HG03442 (cell line): ENCODE results near the gene TMEM72.

Experiments
- ATAC-seq: cut with Tn5 transposase; IDR thresholded peaks from one replicate; pipeline ENCODE4 v1.9.1; 2021; ENCODE audit warnings: mild to moderate bottlenecking, moderate library complexity; ENCODE audit not compliant: unreplicated experiment

TMEM72 gene

DNA sequence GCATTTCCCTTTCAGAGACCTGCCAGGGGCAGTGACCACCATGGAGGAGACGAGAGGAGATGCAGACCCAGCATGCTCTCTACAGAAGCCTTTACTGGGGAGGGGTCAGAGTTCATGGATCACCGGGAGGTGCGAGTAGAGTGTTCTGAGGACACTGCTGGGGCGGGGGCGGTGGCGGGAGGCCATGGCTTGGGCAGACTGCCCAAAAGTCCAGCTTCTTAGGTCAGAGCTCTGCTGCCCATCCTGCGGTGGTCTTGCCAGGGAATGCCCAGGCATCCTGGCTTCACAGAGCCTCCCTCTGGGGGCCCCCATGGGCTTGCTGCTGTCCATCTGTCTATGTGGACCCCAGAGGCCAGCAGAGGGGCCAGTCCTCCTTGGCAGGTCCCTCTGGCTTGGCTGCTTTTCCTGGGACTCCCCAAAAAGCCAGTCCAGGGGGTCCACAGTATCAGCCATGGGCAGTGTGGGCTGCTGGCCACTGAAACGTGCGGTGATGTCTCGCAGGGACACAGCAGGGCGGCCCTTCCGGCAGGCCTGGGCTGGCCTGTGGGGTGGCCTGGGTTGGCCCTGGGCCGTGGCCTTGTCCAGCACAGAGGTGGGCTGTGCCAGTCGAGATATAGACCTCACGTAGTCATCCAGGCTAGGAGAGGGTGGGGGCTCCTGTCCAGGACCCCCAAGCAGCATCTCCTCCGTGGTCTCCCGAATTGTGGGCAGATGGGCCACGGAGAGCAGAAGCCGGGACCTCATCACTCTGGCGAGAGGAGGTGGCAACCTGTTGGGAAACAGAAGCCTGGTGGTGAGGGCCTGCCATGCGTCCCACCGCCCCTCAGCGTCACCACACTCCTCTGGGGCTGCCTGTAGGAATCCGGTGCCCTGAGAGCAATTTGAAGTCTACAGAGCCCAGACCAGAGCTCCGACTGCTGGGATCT is 66.4 kb downstream of the TMEM72 start:
- ATAC-seq = no peak

DNA sequence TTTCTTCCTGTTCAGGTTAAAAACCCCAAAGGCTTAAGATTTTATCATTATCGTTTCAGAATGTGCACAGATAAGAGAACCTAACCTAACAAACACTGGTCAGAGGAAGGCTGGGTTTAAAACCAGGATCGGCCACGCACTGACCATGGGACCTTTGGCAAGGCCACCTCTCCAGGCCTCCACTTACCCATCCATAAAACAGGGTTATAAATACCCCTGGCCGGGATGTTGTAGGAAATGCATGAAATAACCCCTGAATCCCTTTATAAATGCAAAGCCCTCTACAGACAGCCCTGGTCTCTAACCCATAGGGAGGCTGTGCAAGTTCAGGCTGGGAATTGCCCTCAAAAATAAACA is 67.1 kb downstream of the TMEM72 start:
- no peak for ATAC-seq

DNA sequence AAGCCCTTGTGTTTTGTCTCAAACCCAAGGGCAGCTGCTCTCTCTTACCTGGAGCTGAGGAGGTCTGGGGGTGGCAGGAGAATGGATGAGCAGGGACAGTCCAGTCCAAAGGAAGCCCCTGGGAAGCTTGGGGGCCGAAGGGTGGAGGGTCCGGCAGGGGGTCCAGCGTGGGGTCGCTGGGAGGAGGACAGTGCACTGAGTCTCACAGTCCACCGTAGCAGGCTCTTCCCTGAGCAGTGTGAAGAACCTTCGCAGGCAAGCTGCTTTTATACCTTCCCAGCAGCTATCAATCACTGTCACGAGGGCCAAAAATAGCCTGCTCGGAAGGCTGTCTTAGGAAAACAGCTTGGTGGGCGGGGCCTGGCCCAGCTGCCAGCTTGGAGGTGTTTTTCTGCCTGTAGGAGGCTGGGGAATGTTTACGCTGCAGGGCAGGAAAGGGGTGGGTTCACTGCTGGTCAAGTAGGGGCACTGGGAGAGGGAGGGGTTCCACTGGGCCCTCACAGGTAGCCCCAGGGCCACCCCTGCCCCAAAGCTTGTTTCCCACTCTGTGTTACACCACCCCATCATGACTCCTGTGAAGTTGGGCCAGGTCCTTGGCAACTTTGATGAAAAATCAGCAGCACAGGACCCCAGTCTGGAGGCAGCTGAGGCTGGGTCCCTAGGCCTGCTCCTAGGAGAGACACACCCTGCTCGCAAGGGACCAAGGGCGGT is 67.6 kb downstream of the TMEM72 start, which contains the start of gene DEPP1:
Gene DEPP1, minus strand, starts transcription at position 240 of the 711 bp plus-strand sequence. CDS start 779 bp downstream, outside the sequence.
- peak; percentile 26 for ATAC-seq

DNA sequence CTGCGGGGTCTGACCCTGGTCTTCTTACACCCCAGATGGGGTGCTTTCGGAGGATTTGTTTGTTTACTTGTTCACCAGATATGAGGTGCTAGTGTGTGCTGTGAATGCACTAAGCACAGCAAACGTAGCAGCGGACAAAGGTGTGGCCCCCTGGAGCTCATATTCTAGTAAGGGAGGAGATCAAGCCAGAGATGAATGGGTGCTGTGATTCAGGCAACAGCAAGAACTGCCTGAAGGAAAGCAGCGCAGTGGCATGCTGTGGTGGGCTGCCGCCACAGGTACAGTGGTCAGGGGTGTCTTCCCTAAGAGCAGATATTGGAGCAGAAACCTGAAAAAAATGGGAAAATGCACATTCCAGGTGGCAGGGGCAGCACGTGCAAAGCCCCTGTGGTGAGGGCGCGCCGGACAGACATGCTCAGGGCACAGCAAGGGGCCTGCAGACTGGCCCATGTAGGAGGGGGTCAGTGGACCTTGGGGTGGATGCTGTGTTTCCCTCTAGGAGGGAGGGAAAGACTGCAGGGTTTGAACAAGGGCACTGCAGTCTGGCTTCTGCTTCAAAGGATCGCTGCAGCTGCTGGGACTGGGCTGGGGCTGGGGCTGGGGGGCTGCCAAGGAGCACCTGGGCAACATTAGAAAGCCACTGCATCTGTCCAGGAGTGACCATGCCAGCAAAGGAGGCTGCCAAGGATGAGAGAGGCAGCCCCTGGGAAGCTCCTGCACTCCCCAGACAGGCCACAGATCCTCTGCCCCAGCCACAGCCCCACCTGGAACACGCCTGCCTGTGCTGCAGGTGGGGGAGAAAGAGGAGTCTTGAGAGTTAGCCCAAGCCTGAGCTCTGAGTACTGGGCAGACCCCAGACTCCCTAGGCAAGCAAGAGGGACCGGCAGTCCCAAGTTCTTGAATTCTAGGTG is 68.4 kb downstream of the TMEM72 start:
- no peak for ATAC-seq

DNA sequence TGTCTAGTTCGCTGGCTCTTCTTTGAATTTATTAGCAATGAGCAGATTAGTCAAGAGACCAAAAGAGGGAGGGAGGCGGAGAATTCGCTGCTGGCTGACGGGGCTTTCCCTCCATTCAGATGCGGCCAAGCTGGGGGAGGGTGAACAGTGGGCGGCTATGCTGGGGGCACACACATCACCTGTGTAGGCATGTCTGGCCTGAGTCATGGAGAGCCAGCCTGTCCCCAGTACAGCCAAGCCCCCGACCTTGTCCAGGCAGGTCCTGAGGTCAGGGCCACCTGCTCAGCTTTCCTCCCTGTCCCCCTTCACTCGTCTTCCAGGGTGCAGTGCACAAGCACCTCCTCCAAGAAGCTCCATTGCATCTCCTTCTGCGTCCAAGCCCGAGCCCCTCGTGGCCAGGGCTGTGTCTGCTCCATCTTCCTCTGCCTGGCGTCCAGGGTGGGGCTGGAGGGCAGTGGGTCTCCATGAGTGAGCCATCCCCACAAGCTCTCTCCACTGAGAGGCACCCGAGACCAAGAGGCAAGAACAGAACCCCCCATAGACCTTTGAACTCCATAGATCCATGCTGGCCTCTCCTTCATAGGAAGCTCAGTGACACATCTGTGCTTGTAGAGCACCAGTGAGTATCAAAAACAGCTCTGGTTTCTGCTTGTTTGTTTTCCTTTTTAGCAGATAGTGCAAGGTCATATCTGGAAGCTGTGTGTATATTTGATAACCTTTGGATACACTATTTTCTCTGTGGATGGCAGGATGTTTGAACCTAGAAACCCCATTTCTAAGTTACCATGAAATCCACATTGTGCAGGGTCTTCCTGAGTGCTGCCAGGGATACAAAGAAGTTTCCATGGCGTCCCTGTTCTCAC is 69.4 kb downstream of the TMEM72 start:
- no peak for ATAC-seq

DNA sequence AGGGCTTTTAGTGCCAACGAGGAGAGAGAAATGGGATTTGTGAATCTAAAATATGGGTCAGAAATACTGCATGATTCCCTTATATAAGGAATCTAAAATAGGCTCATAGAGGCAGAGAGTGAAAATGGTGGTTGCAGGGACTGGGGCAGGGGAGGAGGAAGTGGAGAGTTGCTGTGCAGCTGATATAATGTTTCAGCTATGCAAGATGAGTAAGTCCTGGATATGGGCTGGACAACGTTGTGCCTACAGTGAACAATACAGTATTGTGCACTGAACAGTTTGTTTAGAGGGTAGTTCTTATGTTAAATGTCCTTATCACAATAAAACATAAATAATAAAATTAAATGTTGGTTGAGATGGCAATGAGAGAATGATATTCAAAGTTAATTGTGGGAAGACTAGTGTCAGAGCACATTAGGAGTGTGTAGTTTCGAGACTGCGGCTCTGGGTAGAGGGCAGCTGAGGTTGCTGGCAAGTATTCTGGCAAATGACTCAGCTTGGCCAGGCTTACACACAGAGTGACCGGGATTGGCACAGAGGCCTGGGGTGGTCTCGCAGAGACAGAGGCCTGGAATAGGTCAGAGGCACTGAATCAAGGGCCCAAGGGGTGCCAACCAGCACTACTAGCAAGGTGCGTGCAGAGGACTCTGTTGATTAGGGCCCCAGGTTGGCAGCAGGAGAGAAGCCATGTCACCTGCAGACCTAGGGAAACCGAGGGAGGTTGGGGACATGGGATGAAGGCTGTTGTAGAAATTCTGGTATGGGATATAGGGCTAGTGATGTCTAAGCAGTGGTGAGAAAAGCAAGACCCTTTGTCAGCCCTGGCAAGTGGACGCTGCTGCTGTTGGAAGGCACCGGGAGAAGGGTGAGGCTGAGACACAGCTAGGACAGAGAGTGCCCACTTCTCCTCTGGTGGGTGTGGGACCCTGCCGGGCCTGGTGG is 70.3 kb downstream of the TMEM72 start:
- ATAC-seq = peak; percentile 63

DNA sequence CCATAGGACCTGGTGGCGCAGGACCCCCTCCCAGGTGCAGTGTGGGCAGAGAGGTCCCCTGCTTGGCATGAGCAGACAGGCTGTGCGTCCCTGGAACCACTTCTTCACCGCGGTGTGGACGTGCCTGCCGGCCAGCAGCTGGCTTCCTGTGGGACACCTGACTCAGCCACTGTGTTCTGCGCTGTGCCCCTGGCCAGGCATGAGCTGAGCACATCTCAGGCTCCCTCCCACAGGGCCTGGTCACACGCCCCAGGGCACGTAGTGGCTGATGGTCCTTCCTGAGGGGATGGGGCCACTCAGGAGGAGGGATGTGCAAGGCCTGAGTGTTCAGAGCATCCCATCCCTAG is 71.0 kb downstream of the TMEM72 start:
- no peak for ATAC-seq

DNA sequence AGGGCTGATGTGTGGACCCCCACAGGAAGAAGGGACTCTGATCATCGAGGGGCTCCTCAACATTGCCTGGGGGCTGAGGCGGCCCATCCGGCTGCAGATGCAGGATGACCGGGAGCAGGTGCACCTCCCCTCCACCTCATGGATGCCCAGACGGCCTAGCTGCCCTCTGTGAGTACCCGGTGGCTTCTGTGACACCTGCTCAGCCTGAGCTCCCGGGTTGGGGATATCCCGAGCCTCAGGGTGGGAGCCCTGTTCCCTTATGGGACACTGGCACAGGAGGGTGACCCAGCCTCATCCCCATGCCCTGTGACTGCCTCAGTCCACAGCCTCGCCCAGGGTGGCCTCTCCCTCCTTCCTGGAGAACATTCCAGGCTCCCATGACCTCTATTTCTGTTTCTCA is 71.4 kb downstream of the TMEM72 start:
- ATAC-seq = no peak

DNA sequence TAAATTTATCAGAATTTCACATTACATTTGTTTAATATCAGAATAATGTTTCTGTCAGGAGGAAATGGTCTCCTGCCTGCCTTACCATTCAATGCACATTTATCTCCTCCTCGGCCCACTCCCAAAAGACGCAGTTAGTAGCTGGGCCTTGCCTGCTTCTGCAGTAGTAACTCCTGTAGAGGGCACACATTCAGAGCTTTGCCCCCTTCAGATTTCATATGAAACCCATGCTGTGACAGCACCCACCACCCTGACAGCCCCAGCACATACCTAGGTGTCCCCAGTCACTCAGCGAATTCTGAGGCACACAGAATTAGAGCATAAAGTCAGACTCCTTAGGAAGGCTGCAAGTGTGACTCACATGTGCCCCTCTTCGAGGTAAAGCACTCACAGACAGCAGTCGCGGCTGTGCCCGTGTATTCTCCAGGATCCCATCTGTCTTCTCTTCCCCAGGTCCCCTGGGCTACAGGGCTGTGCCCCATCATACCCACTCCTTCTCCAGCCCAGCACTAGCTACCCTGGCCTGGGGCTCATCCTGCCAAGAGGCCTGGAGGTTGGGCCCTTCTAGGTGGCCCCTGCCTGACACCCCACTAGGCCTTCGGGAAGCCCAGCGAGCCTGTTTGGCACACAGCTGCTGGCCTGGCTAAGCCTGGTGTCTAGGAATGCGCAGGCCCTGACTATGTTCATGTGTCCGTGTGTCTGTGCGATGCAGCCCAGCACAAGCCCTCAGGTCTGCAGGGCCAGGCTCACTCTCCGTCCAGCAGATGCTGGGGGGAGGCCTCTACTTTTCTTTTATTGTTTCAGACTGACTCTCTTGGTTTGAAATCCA is 72.1 kb downstream of the TMEM72 start:
- ATAC-seq = no peak

DNA sequence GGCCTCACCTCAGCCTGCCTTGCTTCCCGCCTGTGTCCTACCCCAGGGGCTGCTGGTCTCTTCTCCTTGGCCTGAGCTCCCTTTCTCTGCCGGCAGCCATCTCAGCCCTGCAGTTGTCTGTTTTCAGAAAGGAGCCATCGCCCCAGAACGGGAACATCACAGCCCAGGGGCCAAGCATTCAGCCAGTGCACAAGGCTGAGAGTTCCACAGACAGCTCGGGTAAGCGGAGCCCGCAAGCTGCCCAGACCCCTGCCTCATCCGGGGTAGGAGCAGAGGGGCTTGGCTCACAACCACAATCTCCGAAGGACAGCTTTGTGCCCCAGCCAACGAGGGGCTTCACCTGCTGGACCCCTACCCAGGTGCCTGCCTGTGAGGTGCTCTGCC is 72.8 kb downstream of the TMEM72 start:
- ATAC-seq = no peak

DNA sequence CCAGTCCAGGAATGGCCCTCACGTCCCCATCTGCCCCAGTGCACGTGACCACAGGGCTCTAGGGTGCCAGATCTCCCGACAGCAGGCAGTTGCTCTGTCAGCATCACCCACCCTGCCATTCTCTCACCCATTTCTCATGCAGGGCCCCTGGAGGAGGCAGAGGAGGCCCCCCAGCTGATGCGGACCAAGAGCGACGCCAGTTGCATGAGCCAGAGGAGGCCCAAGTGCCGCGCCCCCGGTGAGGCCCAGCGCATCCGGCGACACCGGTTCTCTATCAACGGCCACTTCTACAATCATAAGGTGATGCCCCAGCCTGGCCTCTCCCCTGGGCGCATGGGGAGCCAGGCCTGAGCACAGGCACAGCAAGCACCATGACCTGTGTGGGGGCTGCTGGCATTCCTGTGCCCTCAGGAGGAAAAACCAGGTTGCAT is 73.5 kb downstream of the TMEM72 start:
- ATAC-seq = no peak

DNA sequence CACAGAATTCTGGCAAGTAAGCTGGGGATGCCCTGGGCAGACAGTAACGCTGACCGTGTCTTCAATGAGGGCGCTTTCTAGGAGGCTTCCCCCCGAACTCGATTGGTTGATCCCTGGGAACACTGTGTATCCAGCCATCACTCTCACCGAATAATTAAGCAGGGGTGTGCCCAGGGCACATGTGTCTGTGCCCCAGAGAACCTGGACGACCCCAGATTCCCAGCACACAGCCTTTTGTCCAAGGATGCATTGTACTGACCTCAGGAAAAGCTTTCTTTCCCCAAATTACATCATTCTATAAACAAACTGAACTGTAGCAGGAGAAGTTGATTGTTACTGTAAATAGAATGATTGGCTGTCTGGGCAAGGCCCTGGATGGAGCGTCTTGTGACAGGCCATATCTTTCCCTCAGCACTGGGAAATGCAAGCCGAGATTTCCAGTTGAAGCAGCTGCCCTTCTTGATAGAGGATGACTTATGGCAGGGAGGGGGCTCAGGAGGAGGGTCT is 74.1 kb downstream of the TMEM72 start:
- ATAC-seq = no peak

DNA sequence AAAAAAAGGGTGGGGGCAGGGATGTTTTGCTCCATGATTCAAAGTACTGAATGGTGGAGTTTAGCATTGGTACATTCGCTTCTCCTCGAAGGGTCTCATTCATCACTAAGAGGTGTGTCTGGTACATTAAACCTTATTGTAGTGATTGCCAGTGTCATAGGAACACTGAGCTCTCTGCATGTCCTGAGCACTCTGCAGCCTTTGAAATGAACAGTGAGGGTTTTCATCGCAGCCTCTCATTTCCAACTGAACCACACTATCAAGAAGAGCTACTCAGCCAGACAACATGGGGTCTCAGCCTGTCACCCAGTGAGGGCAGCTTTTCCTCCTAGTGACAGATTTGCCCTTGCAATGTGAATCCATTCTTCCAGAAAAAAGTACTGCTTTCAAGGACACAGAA is 75.0 kb downstream of the TMEM72 start:
- ATAC-seq = no peak
